GM15510 (cell line): ENCODE measurements around the gene GPC5.

Experiments used
- POLR2A ChIP-seq: IDR thresholded peaks from 3 replicates; pipeline ENCODE4 v1.6.1; 2011; ENCODE audit warnings: borderline replicate concordance; ENCODE audit not compliant: insufficient read length; ENCODE audit errors: extremely low read depth

GPC5 gene

DNA sequence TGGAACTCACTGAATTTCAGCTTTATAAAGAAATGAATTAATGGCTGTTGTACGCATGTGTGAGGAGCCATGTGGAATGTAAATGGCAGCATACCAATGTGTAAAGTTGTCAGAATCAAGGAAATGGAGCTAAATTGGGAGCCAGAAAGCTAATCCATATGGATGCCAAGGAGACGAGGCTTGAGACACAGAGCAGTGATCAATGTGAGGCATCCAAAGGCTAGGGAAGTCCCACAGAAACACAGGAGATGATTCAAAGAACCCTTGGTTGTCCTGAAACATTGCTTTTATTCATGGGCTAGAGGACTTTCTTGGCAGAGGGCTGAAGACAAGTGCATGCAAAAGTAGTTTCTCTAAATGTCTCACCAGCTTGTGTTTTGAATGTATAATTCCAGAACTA is 1271.7 kb downstream of the GPC5 start:
- no peak for TF ChIP-seq POLR2A

DNA sequence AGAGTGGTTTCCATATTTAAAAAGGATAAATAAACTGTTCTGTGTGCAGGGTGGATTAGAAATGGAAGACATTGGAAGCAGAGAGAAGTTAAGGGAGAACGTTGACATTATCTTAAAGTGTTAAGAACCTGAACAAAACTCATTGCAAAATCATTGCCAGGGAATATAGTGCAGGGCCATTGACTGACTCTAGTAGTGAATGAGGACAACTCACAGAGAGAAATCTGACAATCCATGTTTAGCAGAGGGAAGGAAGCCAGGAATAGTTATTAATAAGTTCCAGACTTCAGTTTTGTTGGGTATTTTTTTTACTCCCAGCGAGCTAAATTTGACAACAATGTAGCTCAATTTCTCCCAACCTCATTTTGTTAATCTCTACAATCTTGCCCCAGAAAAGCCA is 1273.4 kb downstream of the GPC5 start:
- TF ChIP-seq POLR2A = no peak

DNA sequence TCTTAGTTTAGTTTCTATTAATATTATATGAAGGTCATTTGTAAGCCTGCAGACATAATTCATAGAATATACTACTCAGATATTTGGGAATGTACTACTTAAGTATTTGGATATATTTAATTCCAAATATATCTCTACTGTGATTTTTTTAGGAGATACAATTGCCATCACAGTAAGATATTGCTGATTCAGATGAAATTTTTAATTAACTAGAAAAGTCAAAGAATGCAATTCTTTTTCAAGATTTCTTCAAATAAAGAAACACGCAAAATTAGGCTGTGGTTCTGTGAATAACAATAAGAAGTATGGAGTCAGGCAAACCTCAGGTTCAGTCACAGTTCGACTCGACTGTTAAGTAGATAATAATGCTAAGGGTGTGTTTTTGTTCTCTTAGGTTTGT is 1277.8 kb downstream of the GPC5 start:
- TF ChIP-seq POLR2A = no peak

DNA sequence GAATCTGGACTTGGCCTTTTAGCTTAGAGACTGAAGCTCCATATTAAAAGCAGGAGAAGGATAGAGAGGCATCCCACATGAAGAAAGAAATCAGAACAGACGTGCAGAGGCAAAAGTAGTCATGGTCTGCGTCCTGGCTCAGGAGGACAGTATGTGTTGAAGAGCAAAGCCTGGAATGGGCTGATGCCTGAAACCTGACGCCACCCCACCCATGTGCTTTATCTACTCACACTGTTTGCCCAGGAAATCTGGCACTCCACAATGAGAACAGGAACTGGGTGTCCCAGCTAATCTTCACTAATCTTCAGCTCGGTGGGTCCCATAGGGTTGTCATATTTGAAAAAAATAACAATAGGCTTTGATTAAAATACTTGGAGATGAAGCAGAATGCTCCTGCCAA is 1279.2 kb downstream of the GPC5 start:
- TF ChIP-seq POLR2A = no peak

DNA sequence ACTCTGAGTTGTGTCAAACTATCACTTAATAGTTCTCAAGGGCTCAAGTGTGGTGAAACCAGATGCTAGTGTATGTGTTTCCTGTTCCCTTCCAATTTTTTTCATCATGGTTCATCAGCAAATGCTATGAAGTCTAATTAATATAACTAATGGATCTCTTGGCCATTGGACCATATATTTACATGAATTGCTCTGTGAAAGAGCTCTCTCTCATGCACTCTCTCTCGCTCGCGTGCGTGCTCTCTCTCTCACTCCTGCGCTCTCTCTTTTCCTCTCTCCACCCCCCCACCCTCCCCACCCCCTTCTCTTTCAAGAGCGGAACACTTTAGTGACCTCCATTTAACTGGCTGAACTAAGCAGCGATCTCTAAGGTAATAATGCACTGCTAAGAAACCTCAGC is 1281.2 kb downstream of the GPC5 start:
- TF ChIP-seq POLR2A = no peak

DNA sequence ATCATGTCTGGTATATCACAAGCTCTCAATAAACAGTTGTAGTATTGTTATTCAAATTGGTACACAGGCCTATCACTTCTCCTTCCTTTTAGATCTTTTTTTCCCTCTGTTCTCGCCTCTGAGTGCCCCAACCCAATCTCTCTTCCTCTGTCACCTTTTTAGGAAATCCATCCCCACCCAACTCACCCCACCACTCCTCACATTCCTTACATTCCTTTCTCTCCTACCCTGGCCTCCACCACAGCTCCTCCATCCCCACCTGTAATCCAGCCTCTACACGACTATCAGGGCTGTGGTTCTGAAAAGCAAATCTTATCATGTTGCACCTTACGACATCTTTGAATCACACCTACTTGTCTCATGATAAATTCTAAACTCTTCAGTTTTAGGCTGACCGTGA is 1282.8 kb downstream of the GPC5 start:
- TF ChIP-seq POLR2A = no peak

DNA sequence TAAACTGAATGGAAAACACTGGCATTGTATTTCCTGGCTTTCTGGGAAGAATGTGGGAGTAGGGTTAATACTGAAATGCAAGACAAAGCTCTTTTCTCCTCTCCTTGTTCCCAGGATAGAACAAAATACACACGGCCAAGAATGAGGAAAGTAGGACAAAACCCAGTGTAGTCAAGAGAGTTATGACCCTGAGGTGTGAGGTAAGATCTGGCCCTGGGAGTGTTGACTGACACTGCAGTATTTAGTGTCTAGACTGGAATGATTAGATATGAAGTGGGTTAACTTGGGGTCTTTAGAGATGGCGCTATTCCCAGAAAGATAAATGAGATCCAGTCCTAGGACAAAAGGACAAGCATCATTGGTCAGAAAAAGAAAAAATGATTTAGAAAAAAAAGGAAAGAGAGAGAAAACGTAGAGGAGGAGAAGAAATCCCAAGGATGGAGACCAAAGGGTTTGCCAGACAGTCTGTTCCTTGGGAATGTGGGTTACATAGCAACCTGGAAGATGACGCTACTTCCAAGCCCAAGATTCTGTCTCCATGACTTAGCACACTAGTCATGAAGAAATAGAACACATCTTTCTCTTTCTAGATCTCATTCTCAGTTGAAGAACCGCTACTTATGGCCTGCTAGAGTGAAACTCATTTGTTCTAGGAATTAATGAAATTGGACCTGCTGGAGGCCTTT is 1284.6 kb downstream of the GPC5 start:
- no peak for TF ChIP-seq POLR2A

DNA sequence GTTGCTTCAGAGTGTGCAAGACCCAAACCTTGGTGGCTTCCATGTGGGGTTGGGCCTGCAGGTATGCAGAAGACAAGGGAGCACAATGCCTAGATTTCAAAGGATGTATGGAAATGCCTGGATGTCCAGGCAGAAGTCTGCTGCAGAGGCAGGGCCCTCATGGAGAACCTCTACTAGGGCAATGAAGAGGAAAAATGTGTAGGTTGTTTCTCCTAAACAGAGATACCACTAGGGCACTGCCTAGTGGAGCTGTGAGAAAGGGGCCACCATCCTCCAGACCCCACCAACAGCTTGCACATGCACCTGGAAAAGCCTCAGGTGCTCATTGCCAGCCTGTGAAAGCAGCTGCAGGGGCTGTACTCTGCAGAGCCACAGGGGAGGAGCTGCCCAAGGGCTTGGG is 1295.6 kb downstream of the GPC5 start:
- TF ChIP-seq POLR2A = no peak

DNA sequence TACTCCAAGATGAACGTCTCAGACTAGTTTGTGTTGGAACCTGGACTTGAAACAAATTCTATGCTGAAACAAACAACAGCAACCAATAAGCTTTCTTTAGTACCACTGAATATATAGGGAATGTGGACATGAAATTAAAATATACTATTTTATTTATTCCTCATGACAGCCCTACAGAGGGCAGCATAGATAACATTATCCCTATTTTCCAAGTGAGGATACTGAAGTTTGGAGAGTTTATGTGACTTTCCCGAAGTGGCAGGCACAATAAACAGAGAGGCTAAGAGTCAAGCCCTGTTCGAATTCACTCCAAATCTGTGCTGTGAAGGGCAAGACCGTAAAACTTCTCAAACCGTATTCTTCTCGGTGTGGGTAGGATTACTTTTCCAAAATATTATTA is 1318.3 kb downstream of the GPC5 start:
- TF ChIP-seq POLR2A = no peak

DNA sequence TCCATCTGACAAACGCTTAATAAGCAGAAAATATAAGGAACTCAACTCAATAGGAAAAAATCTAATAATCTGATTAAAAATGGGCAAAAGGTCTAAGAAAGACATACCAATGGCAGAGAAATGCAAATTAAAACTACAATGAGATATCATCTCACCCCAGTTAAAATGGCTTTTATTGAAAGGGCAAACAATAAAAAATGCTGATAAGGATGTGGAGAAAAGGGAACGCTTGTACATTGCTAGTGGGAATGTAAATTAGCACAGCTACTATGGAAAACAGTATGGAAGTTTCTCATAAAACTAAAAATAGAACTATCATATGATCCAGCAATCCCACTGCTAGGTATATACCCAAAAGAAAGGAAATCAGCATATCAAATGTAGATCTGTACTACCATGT is 1319.4 kb downstream of the GPC5 start:
- TF ChIP-seq POLR2A = no peak

DNA sequence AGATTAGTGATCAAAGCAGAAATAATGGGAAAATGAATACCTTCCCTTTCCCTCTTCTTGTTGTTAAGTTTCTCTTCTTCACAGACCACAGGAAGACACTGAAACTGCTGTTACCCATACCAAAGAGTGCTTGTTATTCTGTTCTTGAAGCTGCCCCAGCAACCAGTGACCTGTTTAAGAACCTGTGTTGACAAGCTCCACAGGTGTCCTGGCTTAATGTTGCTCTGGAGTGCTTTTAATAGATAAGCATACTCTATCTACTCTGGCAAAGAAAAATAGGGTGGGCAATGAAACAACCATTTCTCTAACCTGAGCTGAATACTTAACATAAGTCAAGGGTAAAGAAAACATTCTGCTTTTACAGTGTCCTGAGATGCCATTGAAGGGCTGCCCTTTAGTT is 1321.4 kb downstream of the GPC5 start:
- no peak for TF ChIP-seq POLR2A

DNA sequence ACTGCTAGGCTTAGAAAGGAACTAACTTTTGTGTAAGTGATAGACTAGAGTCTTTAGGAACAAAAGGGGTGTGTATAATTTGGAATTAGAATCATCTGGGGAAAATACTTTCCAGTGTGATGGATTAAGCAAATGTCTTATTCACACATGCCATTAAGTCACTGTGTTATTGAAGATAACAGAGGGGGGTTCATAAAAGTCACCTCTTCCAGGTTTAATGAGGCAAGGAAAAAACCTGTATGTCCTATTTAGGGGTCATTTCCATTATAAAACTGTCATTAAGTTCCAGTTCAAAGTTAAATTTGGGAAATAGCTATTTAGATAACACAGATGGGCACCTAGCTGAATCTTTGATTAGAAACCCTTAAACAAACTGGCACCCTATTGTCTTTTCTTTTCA is 1323.2 kb downstream of the GPC5 start:
- TF ChIP-seq POLR2A = no peak

DNA sequence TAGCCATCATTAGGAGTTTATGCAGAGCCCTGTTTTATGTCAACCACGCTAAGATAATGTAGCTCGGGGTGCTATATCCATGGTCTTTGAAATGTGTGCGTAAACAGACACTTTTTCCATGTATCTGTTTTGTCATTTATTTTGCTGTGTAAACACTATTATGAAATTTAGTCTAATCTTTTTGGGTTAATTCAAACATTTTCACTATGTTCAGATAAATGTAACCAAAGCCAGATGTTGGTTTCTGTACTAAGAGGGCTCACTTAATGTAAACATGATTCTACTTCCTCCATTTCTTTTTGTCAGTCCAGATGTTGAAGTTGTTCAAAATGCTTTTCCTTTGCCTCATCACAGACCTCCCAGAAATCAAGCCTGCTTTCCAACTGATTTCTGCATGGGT is 1328.7 kb downstream of the GPC5 start:
- no peak for TF ChIP-seq POLR2A

DNA sequence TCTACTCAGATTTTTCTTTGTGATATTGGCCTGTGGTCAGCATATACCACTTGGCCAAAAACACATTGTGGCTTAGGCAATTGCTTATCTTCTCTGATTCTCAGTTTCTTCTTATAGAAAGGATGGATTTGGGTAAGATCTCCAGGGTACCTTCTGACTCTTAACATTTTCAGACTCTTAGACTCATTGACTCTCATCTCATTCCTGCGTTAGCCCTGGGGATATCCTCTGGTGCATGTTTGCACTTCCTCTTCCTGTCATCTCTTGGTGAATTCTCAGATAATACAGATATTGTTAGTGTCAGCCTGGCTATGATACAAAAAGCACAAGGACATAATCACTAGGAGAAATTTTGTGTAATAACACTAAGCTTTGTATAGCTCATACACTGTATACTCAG is 1335.6 kb downstream of the GPC5 start:
- no peak for TF ChIP-seq POLR2A

DNA sequence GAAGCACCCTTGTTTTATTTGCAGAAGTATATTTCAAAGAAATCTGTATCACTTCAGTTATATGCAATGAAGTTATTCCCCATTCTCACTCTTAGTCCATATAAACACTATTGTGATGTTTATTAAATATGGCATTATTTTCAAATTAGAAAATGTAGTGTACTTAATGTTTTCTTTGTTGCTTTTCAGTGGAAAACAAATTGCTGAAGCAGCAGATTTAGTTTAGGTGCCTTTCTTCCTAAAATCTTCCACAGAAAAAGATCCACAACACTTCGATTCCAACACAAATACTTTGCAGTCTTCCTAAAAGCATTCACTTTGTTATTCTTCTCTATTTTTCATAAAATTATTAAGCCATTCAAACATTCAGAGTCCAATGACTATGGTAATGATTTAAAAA is 1336.1 kb downstream of the GPC5 start:
- TF ChIP-seq POLR2A = no peak

DNA sequence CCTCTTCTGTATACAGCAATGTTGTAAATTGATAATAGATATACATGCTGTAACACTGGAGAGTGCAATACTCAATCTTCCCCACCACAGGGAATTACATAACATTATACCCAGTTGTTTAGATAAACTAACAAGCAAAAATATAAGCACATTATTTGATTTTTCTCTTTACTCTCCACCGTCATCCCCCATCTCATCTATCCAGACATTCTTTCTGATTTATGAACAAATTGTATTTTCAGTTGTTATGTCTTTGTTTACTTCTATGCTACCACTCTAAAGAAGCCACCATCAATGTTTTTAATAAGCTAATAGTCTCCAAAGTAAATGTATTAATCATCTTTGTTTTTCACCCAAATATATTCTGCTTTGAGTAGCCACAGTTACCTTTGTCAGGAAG is 1337.5 kb downstream of the GPC5 start:
- no peak for TF ChIP-seq POLR2A

DNA sequence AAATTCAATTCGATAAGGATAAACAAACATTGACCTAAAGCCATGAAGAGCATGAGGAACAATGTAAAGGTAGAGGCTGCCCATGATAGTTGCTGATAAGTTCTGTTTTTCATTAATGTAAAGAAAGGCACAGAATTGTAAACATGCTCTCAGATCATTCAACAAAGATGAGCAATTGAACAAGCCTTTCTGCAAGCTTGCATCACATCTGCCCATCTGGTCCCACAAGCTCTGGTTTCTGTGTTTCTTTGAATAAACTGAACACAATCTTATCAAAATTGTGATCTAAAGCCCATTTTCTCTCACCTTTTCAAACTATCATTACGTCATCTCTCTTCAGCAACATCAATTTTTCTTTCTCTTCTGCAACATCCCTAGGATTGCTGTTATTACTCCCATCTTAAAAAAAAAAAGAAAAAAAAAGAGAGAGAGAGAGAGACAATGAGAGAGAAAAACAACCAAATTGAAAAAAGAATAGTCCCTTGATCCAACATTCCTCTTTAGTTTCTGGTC is 1340.9 kb downstream of the GPC5 start:
- no peak for TF ChIP-seq POLR2A
